Stimulated activated CD8-positive, alpha-beta memory T cell treated with anti-CD3 and anti-CD28 coated beads, Interleukin-4, amount 100 ng/mL, for 24 hours (primary cell): Measurements from ENCODE around the gene UHMK1.

Experiments used
- DNase-seq: peaks from one replicate; pipeline ENCODE4 v3.0.0-alpha.2; 2020; ENCODE audit warnings: low read depth

UHMK1 gene

DNA sequence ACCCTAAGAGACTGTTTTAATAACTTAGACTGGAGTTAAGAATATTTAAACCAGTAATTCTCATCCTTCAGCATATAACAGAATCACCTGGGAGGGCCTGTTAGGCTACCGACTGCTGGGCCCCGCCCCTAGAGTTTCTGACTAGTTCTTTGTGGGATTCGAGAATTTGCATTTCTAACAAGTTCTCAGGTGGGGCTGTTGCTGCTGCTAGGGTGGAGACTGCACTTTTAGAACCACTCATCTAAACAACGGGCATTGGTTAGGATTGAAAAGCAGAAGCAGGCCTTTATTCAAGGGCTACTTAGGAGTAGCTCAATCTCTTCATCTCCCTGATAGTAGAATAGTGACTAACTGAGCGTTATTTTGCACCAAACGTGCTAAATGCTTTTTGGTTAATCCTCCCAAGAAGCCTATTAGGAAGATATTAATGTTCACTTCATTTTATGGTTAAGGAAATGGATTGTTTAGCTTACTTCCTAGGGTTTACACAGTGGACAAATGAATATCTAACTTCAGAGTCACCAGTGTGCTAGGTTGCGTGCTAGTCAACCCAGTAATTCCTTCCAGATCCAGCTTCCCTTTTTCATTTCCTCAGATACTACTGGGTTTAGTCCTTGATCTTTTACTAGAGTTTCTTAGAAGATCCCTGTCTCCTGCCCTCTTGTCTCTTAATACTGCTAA lies 32.8 kb downstream of the UHMK1 start:
- DNase-seq: no peak

DNA sequence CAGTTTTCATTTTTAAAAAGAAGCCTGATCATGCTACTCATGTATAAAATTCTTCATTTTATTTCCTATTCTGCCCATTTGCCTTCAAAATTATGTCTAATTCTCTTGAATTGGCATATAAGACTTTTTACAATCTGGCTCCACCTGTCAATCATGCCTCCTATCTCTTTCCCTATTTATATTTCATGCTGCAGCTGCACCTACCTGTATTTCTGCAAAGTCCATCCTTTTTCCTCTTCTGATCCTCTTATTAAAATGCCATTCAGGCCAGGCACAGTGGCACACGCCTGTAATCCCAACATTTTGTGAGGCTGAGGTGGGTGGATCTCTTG lies 33.3 kb downstream of the UHMK1 start:
- DNase-seq: no peak

DNA sequence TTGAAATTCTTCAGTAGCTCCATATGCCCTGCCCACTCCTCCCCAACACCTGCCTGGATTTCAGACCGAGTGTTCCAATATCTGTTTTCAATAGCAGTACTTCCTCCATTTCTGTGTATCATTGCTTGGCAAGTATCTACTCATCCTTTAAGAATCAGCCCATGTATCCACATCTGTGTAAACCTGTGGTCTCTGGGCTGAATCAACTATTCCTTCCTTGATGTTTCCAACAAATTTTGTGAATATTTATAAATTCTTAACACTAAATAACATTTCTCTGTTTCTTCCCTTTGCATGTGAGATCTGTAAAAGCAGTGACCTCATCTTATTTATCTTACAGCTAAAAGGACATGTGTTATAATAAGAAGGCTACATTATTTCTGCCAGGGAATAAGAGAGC lies 37.9 kb downstream of the UHMK1 start:
- DNase-seq: no peak

DNA sequence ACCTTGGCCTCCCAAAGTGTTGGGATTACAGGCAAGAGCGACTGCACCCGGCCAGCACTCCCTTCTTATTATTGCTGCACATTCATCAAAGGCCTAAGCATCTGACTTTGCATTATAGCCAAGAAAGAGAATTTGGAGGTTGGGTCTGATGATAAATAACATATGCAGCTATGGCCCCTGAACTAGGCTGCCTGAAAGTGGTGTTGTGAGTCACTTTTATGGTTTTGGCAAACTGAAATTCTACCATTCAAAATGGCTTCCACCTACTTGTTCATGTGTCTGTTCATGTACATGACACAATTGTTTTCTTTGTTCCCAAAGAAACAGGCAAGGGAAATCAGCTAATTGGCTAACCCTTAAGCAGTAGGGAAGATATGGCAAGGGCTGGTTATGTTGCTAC lies 38.9 kb downstream of the UHMK1 start:
- DNase-seq: no peak

DNA sequence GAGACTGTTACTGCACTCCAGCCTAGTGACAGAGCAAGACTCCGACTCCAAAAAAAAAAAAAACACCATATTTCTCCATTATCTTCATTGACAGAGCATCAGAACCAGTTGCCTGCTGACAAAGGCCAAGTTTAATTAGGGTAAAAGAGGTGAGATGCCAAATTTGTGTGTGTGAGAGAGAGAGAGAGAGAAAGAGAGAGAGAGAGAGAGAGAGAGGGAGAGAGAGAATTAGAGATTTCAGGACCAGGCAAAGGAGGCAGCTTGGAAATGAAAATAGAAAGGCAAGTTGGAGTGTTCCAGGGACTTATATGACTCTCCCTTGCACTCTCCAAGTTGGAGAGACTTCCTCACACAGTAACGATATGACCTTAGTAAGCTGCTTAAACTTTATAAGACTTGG lies 39.6 kb downstream of the UHMK1 start:
- no peak for DNase-seq

DNA sequence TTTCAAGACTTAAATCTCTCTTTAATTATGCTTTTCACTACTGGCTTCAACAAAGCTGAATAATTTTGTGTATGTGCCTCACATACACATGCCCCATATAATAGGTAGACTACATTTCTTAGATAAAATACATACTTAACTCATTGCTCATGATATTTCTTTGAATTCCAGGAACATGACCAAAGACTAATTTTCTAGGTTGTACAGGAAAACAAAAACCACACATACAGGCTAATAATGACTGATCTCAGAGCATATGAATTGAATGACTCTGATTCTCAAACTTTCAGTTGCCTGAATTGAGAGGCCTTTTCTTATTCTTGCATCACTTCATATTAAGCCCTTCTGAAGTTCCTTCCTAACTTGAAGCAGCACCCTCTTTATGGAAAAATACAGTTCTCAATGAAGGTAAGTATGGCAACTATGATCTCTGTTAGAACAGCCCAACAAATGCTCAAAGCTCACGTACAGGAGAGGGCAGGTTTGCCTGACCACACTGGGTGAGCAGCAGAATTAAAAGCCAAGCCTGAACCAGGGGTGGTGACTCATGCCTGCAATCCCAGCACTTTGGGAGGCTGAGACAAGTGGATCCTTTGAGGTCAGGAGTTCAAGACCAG lies 41.3 kb downstream of the UHMK1 start:
- DNase-seq: no peak

DNA sequence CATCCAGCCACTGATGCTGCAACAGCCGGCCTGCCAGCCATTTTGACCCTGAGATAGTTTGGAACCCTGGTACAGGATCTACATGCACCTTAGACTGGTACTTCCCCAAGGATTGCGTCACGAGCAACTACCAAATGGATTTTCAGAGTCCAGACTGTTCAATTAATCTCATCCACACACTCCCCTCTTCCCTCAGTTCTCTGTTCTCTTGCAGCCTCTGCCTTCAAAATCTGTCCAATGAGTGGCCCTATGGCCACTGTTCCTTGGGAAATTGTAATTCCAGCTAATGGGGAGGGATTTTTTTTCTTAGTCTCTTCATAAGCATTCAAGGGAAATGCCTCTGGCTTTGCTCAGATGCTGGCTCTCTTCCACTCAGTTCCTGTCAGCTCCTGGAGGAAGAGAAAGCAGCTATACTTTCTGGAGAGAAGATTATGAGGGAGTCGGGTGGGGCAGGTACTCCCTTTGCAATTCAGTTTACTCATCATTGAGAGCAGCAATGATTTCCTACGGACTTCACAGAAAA lies 44.1 kb downstream of the UHMK1 start:
- DNase-seq: no peak

DNA sequence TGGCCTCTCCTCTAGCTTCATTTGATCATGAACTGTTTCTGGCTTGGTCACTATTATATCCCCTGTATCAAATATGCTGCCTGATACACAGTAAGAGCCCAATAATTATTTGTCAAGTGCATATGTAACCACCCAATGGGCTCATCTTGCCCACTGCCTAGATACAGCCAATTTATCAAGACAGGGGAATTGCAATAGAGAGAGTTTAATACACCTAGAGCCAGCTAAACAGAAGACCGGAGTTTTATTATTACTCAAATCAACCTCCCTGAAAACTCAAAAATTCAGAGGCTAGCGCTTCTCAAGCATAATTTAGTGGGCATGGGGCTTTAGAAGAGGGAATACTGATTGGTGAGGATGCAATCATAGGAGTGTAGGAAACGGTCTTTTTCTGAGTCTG lies 45.6 kb downstream of the UHMK1 start:
- DNase-seq: no peak

DNA sequence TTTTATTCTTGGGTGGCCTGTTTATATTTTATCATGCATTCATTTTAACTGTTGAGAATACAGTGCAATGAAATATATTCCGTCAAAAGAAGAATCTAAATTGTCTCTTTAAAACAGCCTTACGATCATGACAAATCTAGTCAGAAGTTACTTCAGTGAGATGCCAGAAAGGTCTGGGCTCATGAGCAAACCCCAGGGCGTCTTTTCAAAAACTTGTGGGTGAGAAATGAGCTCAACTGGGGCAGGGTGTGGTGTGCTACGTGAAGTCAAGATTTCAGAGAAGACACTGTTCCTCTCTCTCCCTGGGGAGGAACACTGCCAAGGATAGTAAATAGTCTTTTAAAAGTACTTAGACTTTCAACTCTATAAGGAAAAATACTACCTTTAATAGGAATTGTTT lies 50.6 kb downstream of the UHMK1 start:
- no peak for DNase-seq

DNA sequence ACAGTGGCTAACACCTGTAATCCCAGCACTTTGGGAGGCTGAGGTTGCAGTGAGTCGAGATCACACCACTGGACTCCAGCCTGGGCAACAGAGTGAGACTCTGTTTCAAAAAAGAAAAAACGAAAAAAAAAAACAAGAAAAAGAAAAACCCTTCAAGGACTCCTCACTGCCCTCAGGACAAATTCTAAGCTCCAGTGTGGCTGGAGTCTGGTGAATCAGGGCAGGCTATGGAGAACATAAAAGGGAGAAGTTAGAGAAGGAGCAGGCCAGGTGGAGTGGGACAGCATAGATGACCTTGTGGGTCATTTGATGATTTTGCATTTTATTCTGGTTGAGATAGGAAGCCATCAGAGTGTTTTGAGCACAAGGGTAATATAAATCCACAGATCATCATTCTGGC lies 51.4 kb downstream of the UHMK1 start:
- DNase-seq: no peak

DNA sequence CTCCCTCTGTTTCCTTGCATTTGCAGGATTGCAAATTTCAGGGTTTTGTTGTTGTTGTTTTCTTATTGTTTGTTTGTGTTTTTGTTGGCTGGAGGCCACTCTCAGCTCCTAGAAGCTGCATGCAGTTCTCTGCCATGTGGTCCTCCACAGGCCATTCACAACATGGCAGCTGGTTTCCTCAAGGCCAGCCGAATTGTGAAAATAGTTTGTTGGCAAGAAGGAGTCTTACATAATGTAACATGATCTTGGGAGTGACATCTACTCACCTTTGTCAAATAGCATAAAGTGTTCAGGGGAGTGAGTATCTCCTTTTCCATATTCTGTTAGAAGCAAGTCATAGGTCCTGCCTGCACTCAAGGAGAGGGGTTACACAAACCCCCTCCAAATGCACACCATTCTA lies 53.3 kb downstream of the UHMK1 start:
- no peak for DNase-seq

DNA sequence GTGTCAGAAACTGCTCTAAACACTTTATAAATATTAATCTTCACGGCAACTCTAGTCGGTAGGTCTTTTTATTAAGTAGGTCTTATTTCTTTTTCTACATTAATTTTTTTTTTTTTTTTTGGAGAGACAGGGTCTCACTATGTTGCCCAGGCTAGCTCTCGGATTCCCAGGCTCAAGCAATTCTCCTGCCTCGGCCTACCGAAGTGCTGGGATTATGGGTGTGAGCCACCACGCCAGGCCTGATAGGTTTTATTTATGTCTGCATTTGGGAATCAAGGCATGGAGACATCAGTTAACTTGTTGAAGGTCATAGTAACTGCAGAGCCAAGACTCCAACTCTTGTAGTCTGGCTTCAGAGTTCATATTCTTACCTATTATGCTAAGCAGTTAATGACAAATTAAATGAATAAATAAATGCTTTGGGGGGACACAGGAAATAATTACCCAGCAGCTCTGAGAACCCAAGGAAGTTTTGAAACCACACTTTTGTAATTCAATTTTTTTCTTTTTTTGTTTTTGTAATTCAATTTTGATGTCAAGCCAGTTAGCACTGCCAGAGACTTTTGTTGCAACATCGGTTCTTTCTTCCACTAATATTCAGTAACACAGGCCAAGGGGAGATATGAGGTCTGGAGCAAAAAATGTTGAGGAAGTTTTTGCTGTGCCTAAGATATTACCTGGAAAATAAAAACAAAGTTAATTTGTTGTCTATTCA lies 54.5 kb downstream of the UHMK1 start:
- DNase-seq: no peak

DNA sequence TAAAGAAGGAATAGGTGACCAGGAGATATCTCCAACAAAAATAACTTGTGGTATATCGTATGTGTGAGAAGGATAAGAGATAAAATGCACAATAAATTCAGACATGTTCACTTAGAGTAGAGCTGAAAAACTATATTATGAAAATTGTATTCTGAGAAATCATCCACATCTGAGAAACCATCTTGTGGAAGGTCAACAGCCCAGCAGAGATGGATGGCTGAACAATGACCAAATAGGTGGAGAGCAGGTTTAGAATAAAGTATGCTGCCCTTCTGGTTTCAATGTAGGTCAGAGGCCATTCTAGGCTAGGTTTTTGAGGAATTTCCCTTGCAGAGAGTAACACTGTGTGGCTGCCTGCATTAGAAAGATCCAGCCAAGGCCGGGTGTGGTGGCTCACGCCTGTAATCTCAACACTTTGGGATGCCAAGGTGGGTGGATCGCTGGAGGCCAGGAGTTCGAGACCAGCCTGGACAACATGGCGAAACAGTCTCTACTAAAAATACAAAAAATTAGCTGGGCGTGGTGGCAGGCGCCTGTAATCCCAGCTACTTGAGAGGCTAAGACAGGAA lies 55.1 kb downstream of the UHMK1 start:
- DNase-seq: no peak

DNA sequence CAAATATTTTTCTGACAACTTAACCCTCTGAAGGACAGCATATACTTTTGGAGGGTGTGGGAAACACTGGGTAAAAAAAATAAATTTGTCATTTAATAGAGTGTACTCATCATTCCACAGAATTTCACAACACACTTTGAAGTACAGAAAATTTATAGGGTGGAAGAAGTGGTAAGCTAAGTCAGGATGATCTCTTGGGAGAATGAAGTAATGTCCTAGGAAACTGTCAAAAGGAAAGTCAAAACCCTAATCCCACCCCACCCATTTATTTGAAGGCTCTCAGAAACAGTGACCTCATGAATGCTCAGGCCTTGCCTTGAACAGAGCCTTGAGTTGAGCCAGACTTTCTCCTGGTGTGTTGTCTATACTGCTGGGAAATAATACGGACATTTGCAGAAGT lies 56.6 kb downstream of the UHMK1 start:
- no peak for DNase-seq

DNA sequence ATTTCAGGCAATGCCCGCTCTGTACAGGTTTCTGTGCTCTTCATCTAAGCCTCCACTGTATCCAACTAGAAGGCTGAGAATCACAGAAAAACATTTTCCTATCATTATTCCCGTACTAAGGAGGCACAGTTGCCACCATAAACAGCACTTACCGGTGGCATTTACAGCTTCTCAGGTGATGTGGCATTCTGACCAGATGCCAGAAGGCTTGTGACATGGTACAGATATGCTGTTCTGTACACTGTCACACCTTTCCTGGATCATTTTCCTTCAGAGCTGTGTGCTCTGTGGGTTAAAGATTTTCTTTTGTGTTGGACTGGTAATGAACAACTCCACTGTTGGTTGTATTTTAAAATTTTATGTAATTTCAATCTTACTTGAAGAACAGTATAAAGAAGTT lies 59.9 kb downstream of the UHMK1 start:
- no peak for DNase-seq

DNA sequence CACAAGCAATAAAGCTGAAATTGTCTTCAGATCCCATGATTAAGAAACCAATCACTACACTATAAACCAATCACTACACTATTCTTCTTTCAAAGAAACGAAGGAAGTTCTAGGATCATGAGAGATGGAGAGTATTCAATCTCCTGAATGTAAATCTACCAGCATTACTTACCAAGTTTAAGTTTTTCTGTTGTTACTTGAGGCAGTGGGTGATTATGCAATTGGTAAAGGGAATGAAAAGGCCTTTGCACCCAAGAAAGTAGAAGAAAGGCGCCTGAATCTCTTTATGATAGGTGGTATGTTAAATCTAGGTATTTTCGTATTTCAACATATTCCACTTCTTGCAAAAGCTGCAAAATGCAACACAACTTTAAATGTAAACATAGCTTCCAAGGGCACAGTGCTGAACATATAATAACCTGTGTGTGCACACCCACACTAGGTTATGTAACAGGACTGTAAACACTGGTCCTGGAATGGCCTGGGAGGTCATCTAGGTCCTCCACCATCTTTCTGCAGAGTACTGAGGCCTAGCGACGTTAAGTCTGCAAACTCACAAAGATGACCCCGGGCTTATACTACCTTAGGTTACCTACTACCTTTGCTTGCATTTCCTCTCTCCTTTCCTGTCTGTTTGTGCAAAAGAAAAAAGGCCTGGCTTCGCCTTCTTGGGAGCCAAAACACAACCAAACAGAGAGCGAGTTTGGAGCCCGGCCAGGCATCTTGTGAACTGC lies 62.9 kb downstream of the UHMK1 start:
- no peak for DNase-seq

DNA sequence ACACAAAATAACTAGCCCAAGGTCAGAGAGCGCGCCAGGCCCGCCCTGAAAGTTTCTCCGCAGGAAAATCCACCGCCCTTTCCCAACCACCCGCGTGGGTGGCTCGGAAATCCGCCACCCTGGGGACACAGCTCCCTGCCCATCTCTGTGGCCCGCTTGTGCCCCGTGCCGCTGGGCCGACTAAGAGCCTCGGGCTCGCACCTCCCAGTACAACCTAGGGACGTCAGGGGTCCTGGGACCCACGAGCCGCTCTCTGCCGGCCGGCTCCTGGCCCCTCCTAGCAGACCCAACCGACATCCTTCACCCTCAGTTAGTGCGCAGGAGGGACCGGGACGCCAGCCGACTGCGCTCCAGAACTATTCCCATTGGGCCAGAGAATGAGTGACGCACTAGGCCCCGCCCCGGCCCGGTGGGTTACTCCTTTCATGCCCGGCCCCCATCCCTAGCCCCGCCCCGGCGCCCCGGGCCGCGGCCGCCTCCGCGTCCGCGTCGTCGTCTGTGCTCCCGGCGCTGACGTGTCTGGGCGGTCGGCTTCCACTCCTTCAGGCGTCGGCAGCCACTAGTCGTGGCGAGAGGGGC lies 63.5 kb downstream of the UHMK1 start:
- peak; percentile 98 for DNase-seq

DNA sequence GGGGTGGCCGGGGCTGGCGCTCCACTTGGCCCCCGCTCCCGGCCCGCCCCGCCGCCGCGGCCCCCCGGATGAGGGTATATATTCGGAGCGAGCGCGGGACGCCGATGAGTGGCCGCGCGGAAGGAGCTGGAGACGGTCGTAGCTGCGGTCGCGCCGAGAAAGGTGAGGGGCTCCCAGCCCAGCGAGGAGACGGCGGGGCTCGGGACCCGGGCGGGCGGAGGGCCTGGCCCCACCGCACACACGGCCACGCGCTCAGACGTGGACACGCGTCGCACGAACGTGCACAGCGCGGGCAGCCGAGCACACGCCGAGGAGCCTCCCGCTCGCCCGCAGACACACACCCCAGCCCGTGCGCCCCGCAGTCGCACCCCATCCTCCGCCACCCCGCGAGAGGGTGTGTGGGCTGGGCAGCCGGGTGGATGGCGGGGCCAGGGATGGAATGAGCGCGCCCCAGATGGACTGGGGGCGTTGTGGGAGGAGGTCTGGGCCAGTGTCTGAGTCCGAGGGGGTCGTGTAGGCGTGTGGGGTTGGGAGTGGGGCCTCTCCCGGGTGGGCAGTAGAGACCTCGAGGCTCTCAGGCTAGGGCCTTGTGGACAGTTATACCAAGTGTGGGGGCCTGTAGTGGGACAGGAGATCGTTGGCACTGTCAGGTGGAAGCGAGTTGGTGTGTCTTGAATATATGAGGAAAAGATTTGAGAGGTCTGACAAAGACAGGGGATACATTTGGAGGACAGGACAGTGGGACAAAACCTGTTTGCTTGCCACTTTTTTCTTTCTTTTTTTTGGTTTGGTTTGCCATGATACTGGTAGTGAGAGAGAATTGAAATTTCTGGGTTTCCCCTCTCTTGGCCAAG lies 64.2 kb downstream of the UHMK1 start, which contains the start of gene UAP1:
TSS of gene UAP1 (plus strand) at position 107 of the 854 bp plus-strand sequence. CDS start 4,347 bp downstream, outside the sequence.
- DNase-seq: peak; percentile 15

DNA sequence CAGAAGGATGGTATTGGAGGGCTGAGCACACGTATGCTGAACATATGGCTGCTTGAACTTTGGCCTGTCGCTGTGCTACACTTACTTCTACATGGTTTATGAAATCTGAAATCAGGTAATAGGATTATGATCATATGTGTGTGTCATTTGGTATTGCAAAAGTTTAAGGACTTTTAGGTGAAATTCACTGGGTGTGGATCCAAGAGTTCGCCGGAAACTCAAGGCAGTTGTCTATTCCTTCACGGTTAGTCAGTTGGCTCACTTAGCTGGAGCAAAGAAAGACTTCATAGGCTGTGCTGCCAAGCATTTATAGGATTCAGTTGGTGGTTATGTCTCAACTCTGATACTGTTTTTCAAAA lies 64.8 kb downstream of the UHMK1 start:
- DNase-seq: no peak

DNA sequence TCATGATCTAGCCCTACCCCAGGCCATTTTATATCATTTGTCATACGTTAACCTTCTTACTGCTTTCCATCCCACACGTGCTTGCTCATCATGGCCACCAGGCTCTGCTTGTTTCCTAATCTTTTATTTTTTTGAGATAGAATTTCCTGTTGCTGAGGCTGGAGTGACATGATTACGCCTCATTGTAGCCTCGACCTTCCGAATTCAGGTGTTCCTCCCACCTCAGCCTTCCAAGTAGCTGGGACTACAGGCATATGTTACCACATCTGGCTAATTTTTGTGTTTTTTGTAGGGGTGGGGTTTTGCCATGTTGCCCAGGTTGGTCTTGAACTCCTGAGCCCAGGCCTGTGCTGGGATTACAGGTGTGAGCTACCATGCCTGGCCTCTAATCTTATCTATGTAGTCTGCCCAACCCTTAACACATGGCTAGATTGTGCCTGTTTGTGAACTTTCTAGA lies 67.2 kb downstream of the UHMK1 start:
- DNase-seq: no peak

DNA sequence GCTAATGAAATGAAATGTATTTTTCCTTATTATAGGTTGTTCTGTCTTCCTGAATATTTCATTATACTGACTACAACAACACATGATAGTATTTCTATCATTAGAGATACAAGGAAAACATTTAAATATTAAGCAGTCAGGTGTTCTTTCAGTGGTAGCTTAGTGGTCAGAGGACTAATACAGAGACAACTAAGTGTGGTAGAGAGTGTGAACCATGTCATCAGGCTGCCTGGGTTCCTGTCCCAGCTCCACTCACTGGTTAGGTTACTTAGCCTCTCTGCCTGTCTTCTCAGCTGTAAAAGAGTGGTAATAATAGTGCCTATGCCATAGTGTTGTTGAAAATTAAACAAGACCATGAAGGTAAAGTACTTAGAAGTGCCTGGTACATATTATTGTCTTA lies 67.8 kb downstream of the UHMK1 start:
- DNase-seq: no peak
